Natural killer cell treated with Interleukin-12 subunit alpha and Interleukin-12 subunit beta and Interleukin-15 and Interleukin-18, amount 100 ng/mL, for 72 hours (primary cell): Measurements from ENCODE around the gene RABL6. TPM values are rescaled to one million over a fixed set of nuclear protein-coding genes. Genes with fewer than 3 reads are reported as not detected.
"Not testable (repeated sequence)": the region's sequence is repeated elsewhere in the genome, so short reads cannot be mapped to it uniquely, and the experiment has no call there.

Experiments used
- ATAC-seq, 2 donors: fragments of 150-1000 bp; cut with Tn5 transposase in 1 of 2; sonication (Bioruptor Pico), chemical (Tn5 transposase) in 1 of 2; 2 replicates each; pipeline ENCODE4 v1.10.0; 2021
- DNase-seq: peaks from one replicate; pipeline ENCODE4 v3.0.0; 2022; ENCODE audit warnings: low spot score
- H3K27ac Mint-ChIP-seq, 2 donors: 1 replicate in 1 of 2; 2 replicates in 1 of 2; pipeline ENCODE4 v1.8.0; 2022; ENCODE audit warnings: mixed read lengths in 2 of 2, mild to moderate bottlenecking in 1 of 2, moderate library complexity in 1 of 2
- H3K27me3 Mint-ChIP-seq, 2 donors: 1 replicate in 1 of 2; 2 replicates in 1 of 2; pipeline ENCODE4 v1.8.0; 2022; ENCODE audit warnings: mixed read lengths in 2 of 2
- H3K36me3 Mint-ChIP-seq: one replicate; pipeline ENCODE4 v1.8.0; 2022; ENCODE audit warnings: mixed read lengths
- H3K4me1 Mint-ChIP-seq, 2 donors: 1 replicate in 1 of 2; 2 replicates in 1 of 2; pipeline ENCODE4 v1.8.0; 2022; ENCODE audit warnings: low read depth in 2 of 2, mixed read lengths in 2 of 2, mild to moderate bottlenecking in 1 of 2
- H3K4me3 Mint-ChIP-seq: one replicate; pipeline ENCODE4 v1.8.0; 2022; ENCODE audit warnings: mixed read lengths
- H3K9me3 Mint-ChIP-seq: 2 replicates; pipeline ENCODE4 v1.8.0; 2022; ENCODE audit warnings: mixed read lengths
- total RNA-seq, 2 donors: library from RNA; stranded (reverse); gene quantifications; one replicate each; pipeline ENCODE4 v1.2.3, GENCODE V29; 2022

Gene RABL6
- total RNA-seq, 2 donors from 2014 or later, result 74.1 to 151 TPM

GRCh38 chr9:136766410-136767120, 41.2 kb upstream of the RABL6 start:
- H3K4me3 Mint-ChIP-seq, H3K9me3 Mint-ChIP-seq, DNase-seq, H3K4me1 Mint-ChIP-seq, H3K36me3 Mint-ChIP-seq, ATAC-seq: not testable (repeated sequence)
- Mint-ChIP-seq H3K27ac (peak overlapping the region in 1 of 2 donors; percentile 65), H3K27me3 (peaks cover 0 to 10% of the 10 kb centered on the region in 2 donors)

- ATAC-seq (peak; percentile 69 to 71), DNase-seq (no peak)
- no peaks in the 10 kb centered on the region for H3K36me3 Mint-ChIP-seq
- no peaks in the 10 kb centered on the region for H3K9me3 Mint-ChIP-seq
- peaks cover 0 to 10% of the 10 kb centered on the region in 2 donors for H3K27me3 Mint-ChIP-seq
- H3K4me3 Mint-ChIP-seq, result no peak overlapping the region
- H3K4me1 Mint-ChIP-seq, result peaks cover 5 to 8% of the 10 kb centered on the region in 2 donors
- H3K27ac Mint-ChIP-seq, result no peak overlapping the region
These were observed 38.0 kb upstream of the RABL6 start for GRCh38 chr9:136769710-136770191.

- Mint-ChIP-seq H3K36me3 (no peaks in the 10 kb centered on the region), H3K4me3 (no peak overlapping the region), H3K27ac (no peak overlapping the region), H3K4me1 (peaks cover 5% of the 10 kb centered on the region in 2 donors), H3K9me3 (no peaks in the 10 kb centered on the region), H3K27me3 (peaks cover 4 to 9% of the 10 kb centered on the region in 2 donors)
- DNase-seq, result no peak
- ATAC-seq, result no peak
These were observed 35.8 kb upstream of the RABL6 start for GRCh38 chr9:136771907-136772415.

- Mint-ChIP-seq H3K36me3 (no peaks in the 10 kb centered on the region), H3K4me1 (peaks cover 4 to 5% of the 10 kb centered on the region in 2 donors), H3K27me3 (peaks cover 9 to 17% of the 10 kb centered on the region in 2 donors), H3K27ac (peak overlapping the region; percentile 33 to 81), H3K9me3 (no peaks in the 10 kb centered on the region), H3K4me3 (no peak overlapping the region)
- DNase-seq, result no peak
- peak; percentile 52 to 70 for ATAC-seq
These were observed 34.2 kb upstream of the RABL6 start for GRCh38 chr9:136773386-136774044.

GRCh38 chr9:136774416-136775045, 33.2 kb upstream of the RABL6 start:
- no peaks in the 10 kb centered on the region for H3K36me3 Mint-ChIP-seq
- H3K27me3 Mint-ChIP-seq, result peaks cover 16 to 26% of the 10 kb centered on the region in 2 donors
- H3K27ac Mint-ChIP-seq, result no peak overlapping the region
- no peak for DNase-seq
- H3K4me1 Mint-ChIP-seq, result peaks cover 4 to 5% of the 10 kb centered on the region in 2 donors
- no peaks in the 10 kb centered on the region for H3K9me3 Mint-ChIP-seq
- no peak overlapping the region for H3K4me3 Mint-ChIP-seq
- ATAC-seq, result no peak

- peaks cover 16 to 33% of the 10 kb centered on the region in 2 donors for H3K27me3 Mint-ChIP-seq
- no peak overlapping the region for H3K4me3 Mint-ChIP-seq
- no peaks in the 10 kb centered on the region for H3K36me3 Mint-ChIP-seq
- no peak overlapping the region for H3K27ac Mint-ChIP-seq
- ATAC-seq (no peak), DNase-seq (no peak)
- H3K4me1 Mint-ChIP-seq, result peaks cover 4 to 5% of the 10 kb centered on the region in 2 donors
- H3K9me3 Mint-ChIP-seq, result no peaks in the 10 kb centered on the region
These were observed 32.6 kb upstream of the RABL6 start for GRCh38 chr9:136775191-136775590.

GRCh38 chr9:136776947-136777346, 30.8 kb upstream of the RABL6 start:
- DNase-seq (no peak), ATAC-seq (no peak)
- Mint-ChIP-seq H3K4me3 (no peak overlapping the region), H3K9me3 (no peaks in the 10 kb centered on the region), H3K4me1 (peaks cover 4 to 5% of the 10 kb centered on the region in 2 donors), H3K27me3 (peaks cover 16 to 36% of the 10 kb centered on the region in 2 donors), H3K27ac (no peak overlapping the region), H3K36me3 (no peaks in the 10 kb centered on the region)

GRCh38 chr9:136777359-136777758, 30.4 kb upstream of the RABL6 start:
- peaks cover 16 to 36% of the 10 kb centered on the region in 2 donors for H3K27me3 Mint-ChIP-seq
- H3K27ac Mint-ChIP-seq, result no peak overlapping the region
- no peak for ATAC-seq
- peaks cover 4 to 5% of the 10 kb centered on the region in 2 donors for H3K4me1 Mint-ChIP-seq
- H3K9me3 Mint-ChIP-seq, result no peaks in the 10 kb centered on the region
- no peak for DNase-seq
- no peaks in the 10 kb centered on the region for H3K36me3 Mint-ChIP-seq
- no peak overlapping the region for H3K4me3 Mint-ChIP-seq

GRCh38 chr9:136779808-136780207, 27.9 kb upstream of the RABL6 start:
- H3K4me3 Mint-ChIP-seq, result no peak overlapping the region
- DNase-seq (no peak), ATAC-seq (no peak)
- peaks cover 18 to 36% of the 10 kb centered on the region in 2 donors for H3K27me3 Mint-ChIP-seq
- H3K9me3 Mint-ChIP-seq, result no peaks in the 10 kb centered on the region
- no peaks in the 10 kb centered on the region for H3K36me3 Mint-ChIP-seq
- no peak overlapping the region for H3K27ac Mint-ChIP-seq
- peaks cover 1 to 3% of the 10 kb centered on the region in 2 donors for H3K4me1 Mint-ChIP-seq

GRCh38 chr9:136782452-136782851, 25.3 kb upstream of the RABL6 start:
- Mint-ChIP-seq H3K9me3 (no peaks in the 10 kb centered on the region), H3K27me3 (peaks cover 17 to 28% of the 10 kb centered on the region in 2 donors), H3K36me3 (no peaks in the 10 kb centered on the region), H3K4me3 (no peak overlapping the region), H3K4me1 (peaks cover 6 to 9% of the 10 kb centered on the region in 2 donors), H3K27ac (no peak overlapping the region)
- no peak for ATAC-seq
- no peak for DNase-seq

GRCh38 chr9:136784249-136784996, 23.3 kb upstream of the RABL6 start:
- no peak overlapping the region for H3K4me3 Mint-ChIP-seq
- peak overlapping the region in 1 of 2 donors; percentile 18 for H3K27ac Mint-ChIP-seq
- no peaks in the 10 kb centered on the region for H3K9me3 Mint-ChIP-seq
- no peaks in the 10 kb centered on the region for H3K36me3 Mint-ChIP-seq
- ATAC-seq (no peak), DNase-seq (no peak)
- peaks cover 5 to 10% of the 10 kb centered on the region in 2 donors for H3K27me3 Mint-ChIP-seq
- H3K4me1 Mint-ChIP-seq, result peaks cover 22 to 26% of the 10 kb centered on the region in 2 donors

- Mint-ChIP-seq H3K27me3 (peaks cover 5% of the 10 kb centered on the region in 2 donors), H3K36me3 (no peaks in the 10 kb centered on the region), H3K9me3 (no peaks in the 10 kb centered on the region), H3K4me3 (no peak overlapping the region), H3K27ac (peak overlapping the region in 1 of 2 donors; percentile 18), H3K4me1 (peaks cover 22 to 26% of the 10 kb centered on the region in 2 donors)
- DNase-seq (no peak), ATAC-seq (peak in 1 of 2 donors; percentile 63)
These were observed 22.8 kb upstream of the RABL6 start for GRCh38 chr9:136784997-136785361.
